ENCODE results near the gene HACL1.

DNA sequence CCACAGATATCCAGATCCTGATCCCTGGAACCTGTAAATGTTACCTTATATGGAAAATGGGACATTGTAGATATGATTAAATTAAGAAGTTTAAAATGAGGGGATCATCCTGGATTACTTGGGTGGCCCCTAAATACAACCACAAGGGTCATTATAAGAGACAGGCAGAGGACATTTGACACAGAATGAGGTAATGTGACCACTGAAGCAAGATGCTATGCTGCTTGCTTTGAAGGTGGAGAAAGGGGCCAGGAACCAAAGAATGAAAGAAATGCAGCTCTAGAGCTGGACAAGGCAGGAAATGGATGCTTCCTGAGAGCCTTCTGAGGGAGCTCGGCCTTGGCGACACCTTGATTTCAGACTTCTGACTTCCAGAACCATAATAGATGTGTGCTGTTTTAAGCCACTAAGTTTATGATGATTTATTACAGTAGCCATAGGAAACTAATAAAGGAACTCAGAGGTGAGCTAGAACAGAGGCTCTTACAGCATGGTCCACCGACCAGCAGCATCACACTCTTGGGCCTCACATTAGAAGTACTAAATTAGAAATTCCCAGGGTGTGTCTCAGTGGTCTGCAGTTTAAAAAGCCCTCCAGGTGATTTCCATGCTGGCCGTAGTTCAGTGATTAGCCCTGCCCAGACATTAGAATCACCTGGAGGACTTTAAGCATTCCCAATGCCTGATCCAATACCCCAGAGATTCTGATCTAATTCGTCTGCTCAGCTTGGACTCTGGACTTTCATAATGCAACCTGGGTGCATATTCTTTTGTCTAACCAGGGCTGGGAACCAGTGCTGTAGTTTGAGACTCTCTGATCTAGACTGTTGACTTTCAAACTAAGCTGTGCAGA, 87.3 kb downstream of the HACL1 start:
- TF ChIP-seq CTCF (IDR thresholded peaks at IDR 0.05): no peak
- no peak for TF ChIP-seq POLR2AphosphoS5 (IDR thresholded peaks at IDR 0.05; ENCODE audit: insufficient read depth in 1 of 2, low read depth in 1 of 2)
